Raji (cell line): Measurements from ENCODE around the gene DPEP3.

Experiments
- POLR2A ChIP-seq: IDR thresholded peaks from 2 replicates; pipeline ENCODE4 v1.6.1; 2011; ENCODE audit warnings: low read depth, low read length, control low read depth; ENCODE audit not compliant: insufficient read depth

DPEP3 gene

GRCh38 chr16:67976205-67976604 is 4.1 kb downstream of the DPEP3 start:
- TF ChIP-seq POLR2A, result no peak

DNA sequence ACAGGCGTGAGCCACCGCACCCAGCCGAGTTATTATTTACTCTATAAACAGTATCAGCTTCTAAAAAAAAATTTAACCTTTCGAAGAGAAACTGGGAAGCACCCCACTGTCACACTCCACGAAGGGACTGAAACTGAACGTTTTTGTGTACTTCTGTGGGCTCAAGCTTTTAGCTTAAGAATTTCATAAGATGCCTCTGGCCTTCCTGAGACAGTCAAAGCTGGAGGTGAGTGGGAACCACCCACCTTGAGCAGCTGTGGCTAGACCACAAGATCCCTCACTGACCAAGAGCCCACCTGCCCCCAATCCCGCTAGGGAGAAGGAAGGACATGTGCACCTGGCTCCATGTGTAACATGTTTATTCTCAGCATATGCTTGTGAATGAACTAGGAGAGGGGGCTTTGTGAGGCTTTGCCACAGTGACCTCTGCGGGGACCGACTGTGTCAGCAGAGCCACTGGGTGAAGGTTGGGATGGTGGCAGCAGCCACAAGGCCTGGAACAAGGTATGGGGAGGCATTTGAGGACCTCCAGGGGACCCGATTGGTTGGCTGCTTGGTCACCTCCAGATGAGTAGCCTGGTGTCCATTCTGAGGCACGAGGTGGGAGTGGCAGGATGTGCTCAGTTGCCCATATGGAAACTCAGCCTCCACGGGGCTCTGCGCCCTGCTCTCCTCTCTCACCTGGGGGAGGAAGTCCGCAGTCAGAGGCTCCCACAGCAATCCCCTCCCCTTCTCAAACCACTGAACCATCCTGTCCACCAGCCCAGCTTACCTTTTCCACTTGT is 4.8 kb downstream of the DPEP3 start:
- TF ChIP-seq POLR2A, result no peak

DNA sequence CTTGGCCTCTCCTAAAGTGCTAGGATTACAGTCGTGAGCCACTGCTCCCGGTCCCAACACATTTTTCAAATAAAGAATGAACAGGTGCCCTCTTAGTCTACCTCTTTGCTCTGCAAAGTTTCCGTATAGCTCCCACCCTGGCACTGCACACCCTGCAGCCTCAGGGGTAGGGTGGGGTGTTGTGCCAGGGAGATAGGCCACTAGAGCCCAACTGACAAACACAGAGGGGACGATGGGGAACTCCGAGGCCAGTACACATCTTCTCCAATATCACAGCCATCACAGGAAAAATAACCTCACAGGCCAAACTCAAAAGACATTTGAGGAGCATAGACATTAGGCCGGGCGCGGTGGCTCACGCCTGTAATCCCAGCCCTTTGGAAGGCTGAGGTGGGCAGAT is 9.2 kb downstream of the DPEP3 start:
- no peak for TF ChIP-seq POLR2A

GRCh38 chr16:67969254-67970039 is 10.9 kb downstream of the DPEP3 start:
- TF ChIP-seq POLR2A, result no peak

- TF ChIP-seq POLR2A, result peak; percentile 51
These were observed 11.7 kb downstream of the DPEP3 start, which contains the start of gene SLC12A4 for GRCh38 chr16:67968400-67969253. Gene SLC12A4, minus strand, starts transcription at chr16:67968637. Its CDS starts 84 bp downstream, at chr16:67968553.

DNA sequence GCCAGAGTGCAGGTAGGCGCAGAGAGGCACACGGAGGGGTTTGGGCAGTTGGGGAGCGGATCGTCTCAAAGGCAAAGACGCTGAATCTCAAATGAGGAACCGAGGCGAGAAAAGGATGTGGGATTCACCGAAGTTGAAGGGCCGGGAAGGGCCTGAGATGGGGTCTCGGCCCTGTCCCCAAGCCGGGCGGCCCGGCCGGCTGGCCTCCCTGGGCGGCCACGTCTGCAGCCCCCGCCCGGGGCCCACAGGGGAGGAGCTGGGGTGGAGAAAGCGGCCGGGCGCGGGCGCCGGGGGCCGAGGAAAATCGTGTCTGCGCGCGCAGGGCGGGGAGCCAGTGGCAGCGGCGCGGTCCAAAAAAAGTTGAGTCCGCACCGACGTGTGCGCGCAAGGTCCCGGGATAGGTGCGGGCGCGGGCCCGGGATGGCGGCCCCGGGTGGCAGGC is 12.3 kb downstream of the DPEP3 start:
- TF ChIP-seq POLR2A, result no peak

DNA sequence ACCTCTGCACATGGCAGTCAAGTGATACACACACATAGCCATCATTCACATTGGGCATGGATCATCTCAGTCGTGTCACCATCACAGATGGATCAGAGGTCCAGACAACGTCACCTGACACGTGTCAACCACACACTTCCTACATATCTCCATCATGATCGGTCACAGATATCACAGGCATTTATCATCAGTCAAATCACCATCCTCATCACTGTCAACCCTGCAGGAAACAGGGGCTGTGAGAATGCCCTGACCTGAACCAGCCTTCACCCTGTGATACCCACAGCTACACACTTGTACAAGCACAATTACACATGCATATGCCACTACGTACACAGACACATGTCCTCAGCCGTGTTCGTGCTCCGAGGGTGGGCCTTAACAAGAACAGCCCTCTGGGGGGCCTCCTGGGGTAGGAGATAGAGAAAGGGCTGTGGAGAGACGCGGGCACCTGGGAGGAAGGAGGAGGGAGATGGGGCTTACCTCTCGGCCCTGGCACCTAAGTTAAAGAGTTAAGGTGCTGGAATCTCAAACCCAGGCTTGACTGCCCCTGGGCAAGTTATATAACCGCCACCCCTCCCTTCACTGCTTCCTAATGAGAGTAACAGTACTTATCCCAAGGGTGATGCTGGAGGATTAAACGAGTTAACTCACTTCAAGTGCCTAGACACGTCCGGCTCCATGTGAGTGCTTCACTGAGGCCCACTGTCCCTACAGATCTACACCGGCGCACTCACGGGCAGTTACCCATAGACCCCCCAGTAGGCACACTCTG is 12.9 kb downstream of the DPEP3 start:
- TF ChIP-seq POLR2A, result no peak

DNA sequence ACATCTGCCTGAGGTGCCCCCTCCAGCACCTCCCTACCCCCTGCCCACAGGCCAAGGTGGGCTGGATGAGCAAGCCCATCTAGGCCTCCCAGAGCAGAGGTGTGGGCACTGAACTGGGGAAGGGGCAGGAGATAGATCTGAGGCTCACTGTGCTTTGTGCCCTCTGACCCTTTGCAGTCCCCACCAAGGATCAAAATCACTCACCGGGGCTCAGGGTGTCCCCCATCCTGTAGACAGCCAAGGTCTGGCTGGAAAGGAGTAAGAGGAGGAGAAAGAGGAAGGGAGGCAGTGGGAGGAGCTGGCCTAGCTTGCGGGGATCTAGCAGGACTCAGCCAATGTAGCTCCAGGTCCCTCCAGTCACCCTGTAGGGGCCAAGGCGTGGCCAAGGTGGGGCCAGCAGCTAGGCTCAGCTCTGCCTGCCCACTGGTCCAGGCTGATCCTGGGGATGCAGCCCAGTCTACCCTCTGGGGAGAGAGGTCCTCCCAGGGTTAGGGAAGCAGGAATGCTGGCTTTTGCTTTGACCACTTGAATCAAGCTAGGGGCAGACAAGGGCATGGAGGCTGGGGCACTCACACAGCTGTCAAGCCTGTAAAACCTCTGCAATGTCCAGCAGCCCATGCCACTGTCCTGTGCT is 13.6 kb downstream of the DPEP3 start:
- TF ChIP-seq POLR2A, result no peak

GRCh38 chr16:67965668-67966548 is 14.4 kb downstream of the DPEP3 start:
- TF ChIP-seq POLR2A, result no peak

- no peak for TF ChIP-seq POLR2A
These were observed 15.7 kb downstream of the DPEP3 start for GRCh38 chr16:67964477-67965131.

- no peak for TF ChIP-seq POLR2A
These were observed 16.5 kb downstream of the DPEP3 start for GRCh38 chr16:67963662-67964321.

DNA sequence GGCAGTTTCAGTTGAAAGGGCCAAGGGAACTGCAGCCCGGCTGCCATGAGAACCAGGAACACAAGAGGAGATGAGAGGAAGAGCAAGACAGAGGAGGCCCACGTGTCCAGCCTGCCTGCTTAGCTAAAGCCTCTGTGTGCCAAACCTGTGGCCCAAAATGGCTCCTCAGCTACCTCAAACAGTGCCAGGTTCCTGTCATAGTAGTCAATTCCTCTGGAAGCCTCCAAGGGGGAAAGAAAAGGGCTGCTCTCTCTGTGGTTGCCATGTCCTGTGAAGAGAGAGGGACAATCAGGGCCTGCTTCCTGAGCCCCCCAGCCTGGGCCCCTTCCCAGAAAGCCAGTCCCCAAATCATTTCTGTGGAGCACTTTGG is 17.0 kb downstream of the DPEP3 start:
- TF ChIP-seq POLR2A, result no peak
